GM12878 (cell line): ENCODE data around the gene CHID1. TPM values are rescaled to one million over a fixed set of nuclear protein-coding genes. Genes with fewer than 3 reads are reported as not detected.

Source experiments
- ATAC-seq: fragments of 200-7000 bp; cut with Tn5 transposase; 3 replicates; pipeline ENCODE4 v1.9.1; 2020; ENCODE audit warnings: mild to moderate bottlenecking, moderate library complexity
- BruUV-seq: library from RNA; stranded (reverse); fragments of 400-500 nt; replicated peaks from 2 replicates; lab custom pipeline; 2021; lab: Mats Ljungman, UMichigan
- CTCF ChIA-PET: fragments of 300-600 bp; sonication (Branson Sonifier 250); formaldehyde crosslinking; extraction: SDS; loops from one replicate; lab custom pipeline; 2021; ENCODE audit warnings: inconsistent platforms; lab: Yijun Ruan, JAX
- POLR2A ChIA-PET: fragments of 350-600 bp; formaldehyde crosslinking; extraction: SDS; loops from one replicate; lab custom pipeline; 2021; ENCODE audit warnings: inconsistent platforms; lab: Charles Lee
- RAD21 ChIA-PET: fragments of 300-600 bp; sonication (Branson Sonifier 250); formaldehyde crosslinking; loops from one replicate; lab custom pipeline; 2023; ENCODE audit warnings: antibody characterized with exemption; ENCODE audit not compliant: unreplicated experiment; lab: Charles Lee
- SMC1A ChIA-PET: fragments of 300-600 bp; sonication (Branson Sonifier 250); formaldehyde crosslinking; loops from one replicate; lab custom pipeline; 2023; ENCODE audit not compliant: unreplicated experiment, uncharacterized antibody; lab: Charles Lee
- DNase-seq: peaks from one replicate; pipeline ENCODE4 v3.0.0-alpha.2; 2011; ENCODE audit warnings: low read depth, low spot score
- FAIRE-seq: peaks from 3 replicates; lab custom pipeline; 2011; peaks lifted over from hg19 to GRCh38; lab: Jason Lieb, UNC
- H2AFZ ChIP-seq: 2 replicates; pipeline ENCODE4 v1.6.0; 2011; ENCODE audit warnings: low read depth, low read length, control low read depth; ENCODE audit not compliant: control insufficient read depth
- H3K27ac ChIP-seq: 2 replicates; pipeline ENCODE4 v1.5.1; 2011; ENCODE audit warnings: control low read depth; ENCODE audit not compliant: control insufficient read depth, insufficient read depth
- H3K27me3 ChIP-seq, 2 experiments: replicated peaks in 1 of 2; 2 replicates each; pipeline versions ENCODE4 v1.6.0 to v1.6.1; 2011; ENCODE audit warnings: low read length in 1 of 2; ENCODE audit not compliant: control insufficient read depth in 2 of 2, insufficient read depth in 2 of 2
- H3K36me3 ChIP-seq, 2 experiments: 2 replicates each; pipeline ENCODE4 v1.5.1; 2011; ENCODE audit warnings: low read length in 1 of 2; ENCODE audit not compliant: control insufficient read depth in 2 of 2, insufficient read depth in 2 of 2
- H3K4me1 ChIP-seq: 2 replicates; pipeline ENCODE4 v1.6.1; 2011; ENCODE audit warnings: mild to moderate bottlenecking, low read length, moderate library complexity, mixed read lengths; ENCODE audit not compliant: control insufficient read depth, insufficient read depth
- H3K4me2 ChIP-seq: 2 replicates; pipeline ENCODE4 v1.6.0; 2011; ENCODE audit warnings: control low read depth; ENCODE audit not compliant: control insufficient read depth, insufficient read depth
- H3K4me3 ChIP-seq: fragments of 200-600 bp; sonication (generic); 2 replicates; pipeline ENCODE4 v1.5.1; 2016
- H3K79me2 ChIP-seq: 2 replicates; pipeline ENCODE4 v1.6.0; 2011; ENCODE audit warnings: low read length; ENCODE audit not compliant: control insufficient read depth, insufficient read depth
- H3K9ac ChIP-seq: 2 replicates; pipeline ENCODE4 v1.8.0; 2011; ENCODE audit warnings: low read length, control low read depth, mixed read lengths; ENCODE audit not compliant: control insufficient read depth, insufficient read depth
- H3K9me3 ChIP-seq: replicated peaks from 3 replicates; pipeline ENCODE4 v1.5.1; 2011; ENCODE audit warnings: mild to moderate bottlenecking, low read length; ENCODE audit not compliant: control insufficient read depth, insufficient read depth
- H4K20me1 ChIP-seq: 2 replicates; pipeline ENCODE4 v1.6.0; 2011; ENCODE audit not compliant: control insufficient read depth, insufficient read depth
- ETV6 ChIP-seq, 2 experiments: fragments of 450-650 bp in 1 of 2; IDR thresholded peaks in 1 of 2; conservative IDR thresholded peaks in 1 of 2; 2 replicates each; pipeline ENCODE4 v1.6.1; 2014; ENCODE audit warnings: antibody characterized with exemption in 1 of 2, borderline replicate concordance in 1 of 2, low read depth in 1 of 2, mild to moderate bottlenecking in 1 of 2, moderate library complexity in 1 of 2
- FOXM1 ChIP-seq: IDR thresholded peaks from 2 replicates; pipeline ENCODE4 v1.6.1; 2012; ENCODE audit warnings: low read depth, mild to moderate bottlenecking, inconsistent platforms, low read length, moderate library complexity
- JUND ChIP-seq: IDR thresholded peaks from 2 replicates; pipeline ENCODE4 v1.6.1; 2012; ENCODE audit warnings: low read depth, mild to moderate bottlenecking, low read length, improper control_type of control experiment, moderate library complexity
- MEF2A ChIP-seq: IDR thresholded peaks from 2 replicates; pipeline ENCODE4 v1.6.1; 2011; ENCODE audit warnings: low read depth, mild to moderate bottlenecking, low read length, moderate library complexity; ENCODE audit not compliant: insufficient read depth
- MXI1 ChIP-seq: fragments of 150-350 bp; IDR thresholded peaks from 2 replicates; pipeline ENCODE4 v1.6.1; 2011; ENCODE audit warnings: low read depth, mild to moderate bottlenecking, inconsistent platforms, low read length, improper control_type of control experiment
- NR2F1 ChIP-seq: fragments of 450-650 bp; conservative IDR thresholded peaks from 2 replicates; pipeline ENCODE4 v1.6.1; 2017; ENCODE audit warnings: mild to moderate bottlenecking
- RCOR1 ChIP-seq: conservative IDR thresholded peaks from 2 replicates; pipeline ENCODE4 v1.6.1; 2012; ENCODE audit warnings: low read depth, low read length, improper control_type of control experiment
- SIX5 ChIP-seq: IDR thresholded peaks from 2 replicates; pipeline ENCODE4 v1.6.1; 2011; ENCODE audit warnings: mild to moderate bottlenecking, low read depth, low read length, moderate library complexity; ENCODE audit not compliant: severe bottlenecking
- SP1 ChIP-seq: IDR thresholded peaks from one replicate; pipeline ENCODE4 v1.6.1; 2011; ENCODE audit warnings: low read depth, low read length
- STAT1 ChIP-seq: fragments of 450-650 bp; conservative IDR thresholded peaks from 2 replicates; pipeline ENCODE4 v1.6.1; 2014; ENCODE audit warnings: antibody characterized with exemption, mild to moderate bottlenecking
- TARDBP ChIP-seq: IDR thresholded peaks from 2 replicates; pipeline ENCODE4 v1.6.1; 2016; ENCODE audit warnings: borderline replicate concordance
- TCF3 ChIP-seq: IDR thresholded peaks from 2 replicates; pipeline ENCODE4 v1.6.1; 2012; ENCODE audit warnings: low read depth, mild to moderate bottlenecking, low read length, borderline replicate concordance; ENCODE audit not compliant: insufficient read depth
- ZNF217 ChIP-seq: fragments of 450-650 bp; IDR thresholded peaks from 2 replicates; pipeline ENCODE4 v1.6.1; 2017; ENCODE audit warnings: antibody characterized with exemption, mild to moderate bottlenecking
- whole genome bisulfite sequencing: methylation state at CpG from one replicate; pipeline ENCODE4 v1.1.6; 2016; ENCODE audit warnings: low lambda C conversion rate; ENCODE audit not compliant: insufficient replicate concordance, insufficient coverage; ENCODE audit errors: missing lambda C conversion rate; 5-methylcytosine and 5-hydroxymethylcytosine counted together
- in situ Hi-C: fragments of 300-500 bp; cut with MboI; formaldehyde crosslinking; loops from 9 replicates; pipeline ENCODE4 v1.14.3; 2018; ENCODE audit warnings: mixed read lengths
- intact Hi-C: fragments of 100-400 bp; cut with micrococcal nuclease; formaldehyde crosslinking; loops from one replicate; pipeline ENCODE4 v1.14.2; 2022; ENCODE audit not compliant: unreplicated experiment
- polyA plus RNA-seq, 11 experiments: library from polyadenylated mRNA; depleted of rRNA in 4 of 11; unstranded in 6 of 11; stranded (reverse) in 5 of 11; fragments of >200 nt; fragmentation: Nextera tagmentation in 4 of 11; fragmentation: Illumina TruSeq in 1 of 11; extraction: Ambion mirVana in 4 of 11; extraction: Trizol in 1 of 11; gene quantifications; 1 replicate in 1 of 11; 2 replicates in 10 of 11; pipeline versions ENCODE4 v1.2.1 to v1.2.3, GENCODE V29; 2011 to 2016; ENCODE audit warnings: inconsistent platforms in 2 of 11, missing spikeins in 2 of 11, low read depth in 1 of 11
- total RNA-seq, 4 experiments: library from RNA; depleted of rRNA in 3 of 4; stranded (reverse); fragments of >200 nt in 3 of 4; fragmentation: Illumina TruSeq in 1 of 4; extraction: Trizol in 1 of 4; gene quantifications; 2 replicates each; pipeline versions ENCODE4 v1.2.1 to v1.2.3, GENCODE V29; 2013 to 2021
- TF ChIP-seq, protein P1 (sequence below): fragments of 450-650 bp; formaldehyde crosslinking; IDR thresholded peaks from 2 replicates; pipeline ENCODE4 v1.5.0; 2022; ENCODE audit warnings: mild to moderate bottlenecking, missing genetic modification characterization
- TF ChIP-seq, protein P2 (sequence below), 3 experiments: IDR thresholded peaks in 2 of 3; conservative IDR thresholded peaks in 1 of 3; 2 replicates each; pipeline ENCODE4 v1.5.1; 2011; ENCODE audit warnings: low read depth in 3 of 3, low read length in 3 of 3, mild to moderate bottlenecking in 3 of 3, control low read depth in 2 of 3, moderate library complexity in 2 of 3, inconsistent platforms in 1 of 3, mixed read lengths in 1 of 3; ENCODE audit not compliant: control insufficient read depth in 2 of 3, insufficient read depth in 1 of 3; ENCODE audit errors: extremely low read depth in 1 of 3
- TF ChIP-seq, protein P3 (sequence below): fragments of 450-650 bp; IDR thresholded peaks from 2 replicates; pipeline ENCODE4 v1.6.1; 2017; ENCODE audit warnings: mild to moderate bottlenecking

The CHID1 gene
- total and polyA plus RNA-seq, 10 of the 15 experiments (the other 5 are each of a cell fraction or from before 2014, with no cell fraction given), result 4.8 to 75.2 (median 30.1) TPM

DNA sequence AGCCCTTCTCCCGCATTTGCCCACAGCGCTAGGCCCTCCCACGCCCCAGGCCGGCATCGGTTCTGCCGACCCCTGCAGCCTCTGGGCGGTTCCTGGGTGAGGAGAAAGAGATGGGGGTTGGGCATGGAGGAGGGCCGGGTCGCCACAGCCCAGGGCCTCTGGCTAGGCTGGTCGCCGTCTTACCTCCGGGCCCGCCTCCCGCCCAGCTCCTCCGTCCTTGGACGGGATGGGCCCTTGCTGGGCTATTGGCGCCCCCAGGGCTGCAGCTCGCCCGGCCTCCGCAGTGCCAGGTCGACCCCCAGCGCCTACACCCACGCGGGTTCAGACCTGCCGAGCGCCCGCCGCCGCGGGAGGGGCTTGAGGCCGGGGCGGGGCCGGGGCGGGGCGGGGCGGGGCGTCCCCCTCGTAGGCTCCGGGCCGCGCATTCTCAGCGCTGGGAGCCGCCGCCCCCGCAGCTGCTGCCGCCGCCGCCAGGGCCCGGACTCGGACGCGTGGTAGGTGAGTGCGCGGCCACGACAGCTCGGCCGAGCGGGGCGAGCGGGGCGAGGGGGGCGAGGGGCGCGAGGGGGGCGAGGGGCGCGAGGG is 78.0 kb downstream of the CHID1 start, which contains the start of gene CD151:
Gene CD151 (plus strand): TSS at position 424 of the 585 bp plus-strand sequence. CDS start 3,118 bp downstream, outside the sequence.
- Histone ChIP-seq H3K27ac (no peak within 1 kb of the TSS), H3K9ac (peak within 1 kb of the TSS; percentile 44; the same call in 1 of the 2 replicates), H3K4me2 (peak within 1 kb of the TSS; percentile 89), H2AFZ (peak within 1 kb of the TSS; percentile 67), H3K4me3 (peak within 1 kb of the TSS; percentile 74), H4K20me1 (no peaks in the 10 kb centered on the region), H3K9me3 (no peaks in the 10 kb centered on the region), H3K36me3 (peaks cover 0 to 4% of the 10 kb centered on the region in 2 experiments; a peak in 2 of 4 replicates), H3K79me2 (no peaks in the 10 kb centered on the region), H3K4me1 (peaks cover 40% of the 10 kb centered on the region), H3K27me3 (no peaks in the 10 kb centered on the region; a peak in 3 of 4 replicates)
- BruUV-seq, result no TSS peak
- DNase-seq (no peak), FAIRE-seq (no peak), ATAC-seq (peak; percentile 52)
- in situ Hi-C loops (no loop called here), intact Hi-C loops (no loop called here)
- RAD21 ChIA-PET, result interaction anchor here (0.6 to 1.2 kb wide), 3 partner anchors 11 to 26 kb away, joined by 3 to 9 read pairs (median 5); partner anchors contain the start of gene TSPAN4
- POLR2A ChIA-PET, result interaction anchor here (0.6 to 1.5 kb wide), 4 partner anchors 13 to 48 kb away, joined by 3 to 5 read pairs (median 4); partner anchors contain the start of gene PNPLA2
- SMC1A ChIA-PET, result interaction anchor here (0.6 kb wide), 1 partner anchor 21 kb away, joined by 3 read pairs; no protein-coding TSS in a partner anchor
- 7% methylated on average over 37 of the region's 67 CpGs for WGBS
- CTCF ChIA-PET, result no interaction called here
- TF ChIP-seq RCOR1 (no peak), FOXM1 (no peak), TARDBP (no peak), JUND (no peak), SIX5 (no peak), ETV6 (conservative IDR thresholded peaks at IDR 0.05 in 1 of 2, IDR thresholded peaks at IDR 0.05 in 1 of 2; ENCODE audit: borderline replicate concordance in 1 of 2, low read depth in 1 of 2) (no peak), STAT1 (no peak), ZNF217 (no peak), TCF3 (no peak), NR2F1 (0 out of 2 replicates have a peak, but pooled peaks have one; percentile 14), SP1 (no peak), MXI1 (no peak; the same call in 1 of the 2 replicates), MEF2A (no peak)
- TF ChIP-seq, protein P1, sequence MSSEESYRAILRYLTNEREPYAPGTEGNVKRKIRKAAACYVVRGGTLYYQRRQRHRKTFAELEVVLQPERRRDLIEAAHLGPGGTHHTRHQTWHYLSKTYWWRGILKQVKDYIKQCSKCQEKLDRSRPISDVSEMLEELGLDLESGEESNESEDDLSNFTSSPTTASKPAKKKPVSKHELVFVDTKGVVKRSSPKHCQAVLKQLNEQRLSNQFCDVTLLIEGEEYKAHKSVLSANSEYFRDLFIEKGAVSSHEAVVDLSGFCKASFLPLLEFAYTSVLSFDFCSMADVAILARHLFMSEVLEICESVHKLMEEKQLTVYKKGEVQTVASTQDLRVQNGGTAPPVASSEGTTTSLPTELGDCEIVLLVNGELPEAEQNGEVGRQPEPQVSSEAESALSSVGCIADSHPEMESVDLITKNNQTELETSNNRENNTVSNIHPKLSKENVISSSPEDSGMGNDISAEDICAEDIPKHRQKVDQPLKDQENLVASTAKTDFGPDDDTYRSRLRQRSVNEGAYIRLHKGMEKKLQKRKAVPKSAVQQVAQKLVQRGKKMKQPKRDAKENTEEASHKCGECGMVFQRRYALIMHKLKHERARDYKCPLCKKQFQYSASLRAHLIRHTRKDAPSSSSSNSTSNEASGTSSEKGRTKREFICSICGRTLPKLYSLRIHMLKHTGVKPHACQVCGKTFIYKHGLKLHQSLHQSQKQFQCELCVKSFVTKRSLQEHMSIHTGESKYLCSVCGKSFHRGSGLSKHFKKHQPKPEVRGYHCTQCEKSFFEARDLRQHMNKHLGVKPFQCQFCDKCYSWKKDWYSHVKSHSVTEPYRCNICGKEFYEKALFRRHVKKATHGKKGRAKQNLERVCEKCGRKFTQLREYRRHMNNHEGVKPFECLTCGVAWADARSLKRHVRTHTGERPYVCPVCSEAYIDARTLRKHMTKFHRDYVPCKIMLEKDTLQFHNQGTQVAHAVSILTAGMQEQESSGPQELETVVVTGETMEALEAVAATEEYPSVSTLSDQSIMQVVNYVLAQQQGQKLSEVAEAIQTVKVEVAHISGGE (CRISPR knock-in tag), result no peak
- TF ChIP-seq, protein P2, sequence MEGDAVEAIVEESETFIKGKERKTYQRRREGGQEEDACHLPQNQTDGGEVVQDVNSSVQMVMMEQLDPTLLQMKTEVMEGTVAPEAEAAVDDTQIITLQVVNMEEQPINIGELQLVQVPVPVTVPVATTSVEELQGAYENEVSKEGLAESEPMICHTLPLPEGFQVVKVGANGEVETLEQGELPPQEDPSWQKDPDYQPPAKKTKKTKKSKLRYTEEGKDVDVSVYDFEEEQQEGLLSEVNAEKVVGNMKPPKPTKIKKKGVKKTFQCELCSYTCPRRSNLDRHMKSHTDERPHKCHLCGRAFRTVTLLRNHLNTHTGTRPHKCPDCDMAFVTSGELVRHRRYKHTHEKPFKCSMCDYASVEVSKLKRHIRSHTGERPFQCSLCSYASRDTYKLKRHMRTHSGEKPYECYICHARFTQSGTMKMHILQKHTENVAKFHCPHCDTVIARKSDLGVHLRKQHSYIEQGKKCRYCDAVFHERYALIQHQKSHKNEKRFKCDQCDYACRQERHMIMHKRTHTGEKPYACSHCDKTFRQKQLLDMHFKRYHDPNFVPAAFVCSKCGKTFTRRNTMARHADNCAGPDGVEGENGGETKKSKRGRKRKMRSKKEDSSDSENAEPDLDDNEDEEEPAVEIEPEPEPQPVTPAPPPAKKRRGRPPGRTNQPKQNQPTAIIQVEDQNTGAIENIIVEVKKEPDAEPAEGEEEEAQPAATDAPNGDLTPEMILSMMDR (IDR thresholded peaks at IDR 0.05 in 2 of 3, conservative IDR thresholded peaks at IDR 0.05 in 1 of 3; ENCODE audit: control insufficient read depth in 2 of 3, extremely low read depth in 1 of 3, insufficient read depth in 1 of 3, low read depth in 3 of 3, low read length in 3 of 3), result no peak
- TF ChIP-seq, protein P3, sequence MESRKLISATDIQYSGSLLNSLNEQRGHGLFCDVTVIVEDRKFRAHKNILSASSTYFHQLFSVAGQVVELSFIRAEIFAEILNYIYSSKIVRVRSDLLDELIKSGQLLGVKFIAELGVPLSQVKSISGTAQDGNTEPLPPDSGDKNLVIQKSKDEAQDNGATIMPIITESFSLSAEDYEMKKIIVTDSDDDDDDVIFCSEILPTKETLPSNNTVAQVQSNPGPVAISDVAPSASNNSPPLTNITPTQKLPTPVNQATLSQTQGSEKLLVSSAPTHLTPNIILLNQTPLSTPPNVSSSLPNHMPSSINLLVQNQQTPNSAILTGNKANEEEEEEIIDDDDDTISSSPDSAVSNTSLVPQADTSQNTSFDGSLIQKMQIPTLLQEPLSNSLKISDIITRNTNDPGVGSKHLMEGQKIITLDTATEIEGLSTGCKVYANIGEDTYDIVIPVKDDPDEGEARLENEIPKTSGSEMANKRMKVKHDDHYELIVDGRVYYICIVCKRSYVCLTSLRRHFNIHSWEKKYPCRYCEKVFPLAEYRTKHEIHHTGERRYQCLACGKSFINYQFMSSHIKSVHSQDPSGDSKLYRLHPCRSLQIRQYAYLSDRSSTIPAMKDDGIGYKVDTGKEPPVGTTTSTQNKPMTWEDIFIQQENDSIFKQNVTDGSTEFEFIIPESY, result no peak
